Measurements from ENCODE around the gene ST8SIA5. TPM values are rescaled to one million over a fixed set of nuclear protein-coding genes. Genes with fewer than 3 reads are reported as not detected.

ST8SIA5 gene
- total and polyA plus RNA-seq, 9 of the 15 experiments (the other 6 are each of a cell fraction or from before 2014, with no cell fraction given), result 0.03 to 0.33 (median 0.06) TPM; not detected in 5

DNA sequence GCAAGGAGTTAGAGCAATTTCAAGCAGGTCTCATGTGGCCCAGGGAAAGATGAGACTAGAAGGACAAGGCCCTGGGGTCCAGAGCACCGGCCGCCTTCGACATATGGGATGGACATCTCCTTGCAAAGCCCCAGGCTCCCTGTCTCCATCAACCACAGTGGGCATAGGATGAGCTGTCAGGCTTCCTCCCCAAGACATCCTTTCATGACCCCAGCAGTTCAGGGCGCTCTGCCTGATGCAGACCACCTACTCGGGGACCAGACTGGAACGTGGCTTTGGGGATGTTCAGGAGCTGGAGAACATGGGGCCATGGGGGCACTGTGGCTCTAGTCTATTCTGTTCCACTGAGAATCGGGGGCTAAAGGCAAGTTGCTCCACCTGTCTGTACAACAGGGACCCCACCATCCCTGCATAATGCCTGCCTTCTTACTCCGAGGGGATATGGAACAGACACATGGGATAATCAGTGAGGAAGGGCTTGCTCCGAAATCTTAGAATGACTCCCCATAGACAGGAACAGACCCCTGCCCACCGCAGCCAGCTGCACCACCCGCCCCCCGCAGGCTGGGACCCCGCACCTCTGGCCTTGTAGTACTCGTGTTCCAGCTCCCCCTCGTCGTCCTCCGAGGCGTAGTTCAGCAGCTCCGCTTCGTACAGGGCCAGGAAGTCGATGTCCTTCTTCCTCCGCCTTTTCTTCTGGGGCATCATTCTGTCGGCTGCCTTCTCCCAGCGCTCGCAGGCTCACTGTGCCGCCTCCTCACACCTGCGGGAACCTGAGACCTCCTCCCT is 100.3 kb downstream of the ST8SIA5 start:
- no peaks in the 10 kb centered on the region for H3K9me3 ChIP-seq (replicated peaks; ENCODE audit: control insufficient read depth, insufficient read depth, low read depth, low read length)
- ATAC-seq (no peak), DNase-seq (ENCODE audit: extremely low read depth in 1 of 4, low spot score in 3 of 4) (no peak), FAIRE-seq (no peak)
- H3K27ac ChIP-seq (ENCODE audit: extremely low read depth, low read depth, low read length), result no peak overlapping the region
- no peak overlapping the region for H3K4me3 ChIP-seq
- H3K9me1 ChIP-seq (ENCODE audit: control insufficient read depth, insufficient read depth, low read length), result no peaks in the 10 kb centered on the region
- ChIA-PET CTCF (ENCODE audit: low intra/inter-chr PET ratio) (no interaction called here), POLR2A (interaction anchor here (0.6 to 0.7 kb wide), 2 partner anchors 8 to 231 kb away, joined by 3 read pairs; no protein-coding TSS in a partner anchor)
- no peak overlapping the region for H3K4me2 ChIP-seq (ENCODE audit: insufficient read depth, low read length)
- H4K20me1 ChIP-seq (replicated peaks; ENCODE audit: control insufficient read depth, insufficient read depth, low read length), result no peaks in the 10 kb centered on the region
- in situ Hi-C loops (cut with MboI), result loop anchor here (5.0 to 10.0 kb wide), 2 partner anchors 372 to 509 kb away; no protein-coding TSS in a partner anchor
- 0% methylated on average over 7 of the region's 27 CpGs for WGBS (ENCODE audit: insufficient coverage, low coverage, missing lambda C conversion rate)
- H3K9ac ChIP-seq (ENCODE audit: insufficient read depth in 1 of 2, low read depth in 2 of 2, low read length in 2 of 2), result no peak overlapping the region
- no peaks in the 10 kb centered on the region for H3K36me3 ChIP-seq (ENCODE audit: control insufficient read depth, insufficient read depth, low read length)
- intact Hi-C loops (cut with micrococcal nuclease), result no loop called here
- H3K27me3 ChIP-seq (ENCODE audit: control insufficient read depth in 2 of 2, insufficient read depth in 2 of 2, low read length in 2 of 2), result peaks cover 0 to 10% of the 10 kb centered on the region in 2 experiments; a peak in 2 of 5 replicates
- BruUV-seq (replicated peaks), result no TSS peak
- H3K79me2 ChIP-seq (ENCODE audit: control insufficient read depth, insufficient read depth, low read length), result no peaks in the 10 kb centered on the region
- TF ChIP-seq CC2D1A (IDR thresholded peaks at IDR 0.05) (no peak), ZNF76 (CRISPR knock-in tag; IDR thresholded peaks at IDR 0.05; ENCODE audit: borderline replicate concordance) (no peak), POLR2AphosphoS2 (IDR thresholded peaks at IDR 0.05; ENCODE audit: low read length) (no peak), NONO (IDR thresholded peaks at IDR 0.05; ENCODE audit: low read depth in 2 of 2, low read length in 1 of 2) (no peak), NEUROD1 (IDR thresholded peaks at IDR 0.05; ENCODE audit: borderline replicate concordance, low read depth, low read length, partially characterized antibody) (no peak), EHMT2 (IDR thresholded peaks at IDR 0.05) (no peak), KLF13 (tag; IDR thresholded peaks at IDR 0.05; ENCODE audit: borderline replicate concordance, low read depth) (no peak), YY1 (IDR thresholded peaks at IDR 0.05; ENCODE audit: borderline replicate concordance in 1 of 3, control insufficient read depth in 1 of 3, extremely low read depth in 1 of 3, insufficient read depth in 3 of 3, insufficient read length in 1 of 3, insufficient replicate concordance in 2 of 3, low read depth in 1 of 3, low read length in 2 of 3) (no peak), SIN3A (IDR thresholded peaks at IDR 0.05; ENCODE audit: borderline replicate concordance in 2 of 2, control insufficient read depth in 1 of 2, low read depth in 2 of 2, low read length in 2 of 2) (no peak), ETV6 (IDR thresholded peaks at IDR 0.05; ENCODE audit: borderline replicate concordance in 1 of 2, low read depth in 2 of 2, low read length in 1 of 2) (no peak), ETV6 (CRISPR knock-in tag; IDR thresholded peaks at IDR 0.05; ENCODE audit: borderline replicate concordance) (no peak), U2AF2 (optimal IDR thresholded peaks at IDR 0.05; ENCODE audit: low read depth, low read length) (no peak), HDAC3 (IDR thresholded peaks at IDR 0.05; ENCODE audit: borderline replicate concordance, partially characterized antibody) (no peak), ZKSCAN1 (IDR thresholded peaks at IDR 0.05; ENCODE audit: low read depth, low read length) (no peak), POLR2AphosphoS5 (IDR thresholded peaks at IDR 0.05; ENCODE audit: control insufficient read depth, insufficient read depth, low read depth, low read length) (no peak), PHF20 (IDR thresholded peaks at IDR 0.05; ENCODE audit: partially characterized antibody) (no peak)
- TF ChIP-seq, protein P1, sequence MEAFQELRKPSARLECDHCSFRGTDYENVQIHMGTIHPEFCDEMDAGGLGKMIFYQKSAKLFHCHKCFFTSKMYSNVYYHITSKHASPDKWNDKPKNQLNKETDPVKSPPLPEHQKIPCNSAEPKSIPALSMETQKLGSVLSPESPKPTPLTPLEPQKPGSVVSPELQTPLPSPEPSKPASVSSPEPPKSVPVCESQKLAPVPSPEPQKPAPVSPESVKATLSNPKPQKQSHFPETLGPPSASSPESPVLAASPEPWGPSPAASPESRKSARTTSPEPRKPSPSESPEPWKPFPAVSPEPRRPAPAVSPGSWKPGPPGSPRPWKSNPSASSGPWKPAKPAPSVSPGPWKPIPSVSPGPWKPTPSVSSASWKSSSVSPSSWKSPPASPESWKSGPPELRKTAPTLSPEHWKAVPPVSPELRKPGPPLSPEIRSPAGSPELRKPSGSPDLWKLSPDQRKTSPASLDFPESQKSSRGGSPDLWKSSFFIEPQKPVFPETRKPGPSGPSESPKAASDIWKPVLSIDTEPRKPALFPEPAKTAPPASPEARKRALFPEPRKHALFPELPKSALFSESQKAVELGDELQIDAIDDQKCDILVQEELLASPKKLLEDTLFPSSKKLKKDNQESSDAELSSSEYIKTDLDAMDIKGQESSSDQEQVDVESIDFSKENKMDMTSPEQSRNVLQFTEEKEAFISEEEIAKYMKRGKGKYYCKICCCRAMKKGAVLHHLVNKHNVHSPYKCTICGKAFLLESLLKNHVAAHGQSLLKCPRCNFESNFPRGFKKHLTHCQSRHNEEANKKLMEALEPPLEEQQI (IDR thresholded peaks at IDR 0.05), result no peak
- peaks cover 0 to 4% of the 10 kb centered on the region in 2 experiments; a peak in 2 of 5 replicates for H3K4me1 ChIP-seq (replicated peaks in 1 of 2; ENCODE audit: control insufficient read depth in 2 of 2, insufficient read depth in 2 of 2, low read length in 2 of 2)
- H2AFZ ChIP-seq (ENCODE audit: low read depth, low read length), result no peak overlapping the region
